Measurements from ENCODE around the gene ZBTB18.

Gene ZBTB18

GRCh38 chr1:244052016-244052727 is 1.1 kb downstream of the ZBTB18 start:
- Histone ChIP-seq H3K27ac (ENCODE audit: low read depth, low read length) (no peak overlapping the region), H3K4me1 (ENCODE audit: control insufficient read depth, insufficient read depth, low read length, unreplicated experiment) (peaks cover 11% of the 10 kb centered on the region), H3K36me3 (ENCODE audit: insufficient read depth, low read length) (no peaks in the 10 kb centered on the region), H2AFZ (ENCODE audit: low read length, unreplicated experiment) (no peak overlapping the region), H3K79me2 (ENCODE audit: control insufficient read depth, insufficient read depth, low read length, unreplicated experiment) (peaks cover 25% of the 10 kb centered on the region), H3K4me3 (ENCODE audit: low read depth, low read length) (no peak overlapping the region), H3K27me3 (ENCODE audit: insufficient read depth, low read length) (no peaks in the 10 kb centered on the region)

- Histone ChIP-seq H3K27me3 (ENCODE audit: insufficient read depth, low read length) (no peaks in the 10 kb centered on the region), H3K4me1 (ENCODE audit: control insufficient read depth, insufficient read depth, low read length, unreplicated experiment) (peaks cover 11% of the 10 kb centered on the region), H3K79me2 (ENCODE audit: control insufficient read depth, insufficient read depth, low read length, unreplicated experiment) (peaks cover 25% of the 10 kb centered on the region), H2AFZ (ENCODE audit: low read length, unreplicated experiment) (no peak overlapping the region), H3K4me3 (ENCODE audit: low read depth, low read length) (no peak overlapping the region), H3K27ac (ENCODE audit: low read depth, low read length) (no peak overlapping the region), H3K36me3 (ENCODE audit: insufficient read depth, low read length) (no peaks in the 10 kb centered on the region)
These were observed 1.7 kb downstream of the ZBTB18 start for GRCh38 chr1:244052728-244053312.

GRCh38 chr1:244053831-244054230 is 2.7 kb downstream of the ZBTB18 start:
- Histone ChIP-seq H3K27ac (ENCODE audit: low read depth, low read length) (no peak overlapping the region), H2AFZ (ENCODE audit: low read length, unreplicated experiment) (no peak overlapping the region), H3K4me3 (ENCODE audit: low read depth, low read length) (no peak overlapping the region), H3K36me3 (ENCODE audit: insufficient read depth, low read length) (no peaks in the 10 kb centered on the region), H3K79me2 (ENCODE audit: control insufficient read depth, insufficient read depth, low read length, unreplicated experiment) (peaks cover 25% of the 10 kb centered on the region), H3K4me1 (ENCODE audit: control insufficient read depth, insufficient read depth, low read length, unreplicated experiment) (peaks cover 11% of the 10 kb centered on the region), H3K27me3 (ENCODE audit: insufficient read depth, low read length) (no peaks in the 10 kb centered on the region)

GRCh38 chr1:244054247-244054923 is 3.3 kb downstream of the ZBTB18 start:
- Histone ChIP-seq H3K79me2 (ENCODE audit: control insufficient read depth, insufficient read depth, low read length, unreplicated experiment) (peaks cover 24% of the 10 kb centered on the region), H3K36me3 (ENCODE audit: insufficient read depth, low read length) (no peaks in the 10 kb centered on the region), H3K27me3 (ENCODE audit: insufficient read depth, low read length) (no peaks in the 10 kb centered on the region), H2AFZ (ENCODE audit: low read length, unreplicated experiment) (no peak overlapping the region), H3K4me3 (ENCODE audit: low read depth, low read length) (no peak overlapping the region), H3K27ac (ENCODE audit: low read depth, low read length) (no peak overlapping the region), H3K4me1 (ENCODE audit: control insufficient read depth, insufficient read depth, low read length, unreplicated experiment) (peaks cover 11% of the 10 kb centered on the region)

GRCh38 chr1:244054924-244055263 is 3.8 kb downstream of the ZBTB18 start:
- H3K27me3 ChIP-seq (ENCODE audit: insufficient read depth, low read length), result no peaks in the 10 kb centered on the region
- H2AFZ ChIP-seq (ENCODE audit: low read length, unreplicated experiment), result no peak overlapping the region
- no peak overlapping the region for H3K4me3 ChIP-seq (ENCODE audit: low read depth, low read length)
- no peaks in the 10 kb centered on the region for H3K36me3 ChIP-seq (ENCODE audit: insufficient read depth, low read length)
- no peak overlapping the region for H3K27ac ChIP-seq (ENCODE audit: low read depth, low read length)
- H3K79me2 ChIP-seq (ENCODE audit: control insufficient read depth, insufficient read depth, low read length, unreplicated experiment), result peaks cover 19% of the 10 kb centered on the region
- peaks cover 11% of the 10 kb centered on the region for H3K4me1 ChIP-seq (ENCODE audit: control insufficient read depth, insufficient read depth, low read length, unreplicated experiment)

- Histone ChIP-seq H3K27ac (ENCODE audit: low read depth, low read length) (no peak overlapping the region), H3K79me2 (ENCODE audit: control insufficient read depth, insufficient read depth, low read length, unreplicated experiment) (peaks cover 5% of the 10 kb centered on the region), H3K4me1 (ENCODE audit: control insufficient read depth, insufficient read depth, low read length, unreplicated experiment) (no peaks in the 10 kb centered on the region), H2AFZ (ENCODE audit: low read length, unreplicated experiment) (no peak overlapping the region), H3K36me3 (ENCODE audit: insufficient read depth, low read length) (no peaks in the 10 kb centered on the region), H3K4me3 (ENCODE audit: low read depth, low read length) (no peak overlapping the region), H3K27me3 (ENCODE audit: insufficient read depth, low read length) (no peaks in the 10 kb centered on the region)
These were observed 5.5 kb downstream of the ZBTB18 start for GRCh38 chr1:244056577-244056976.

- Histone ChIP-seq H3K4me3 (ENCODE audit: low read depth, low read length) (no peak overlapping the region), H3K4me1 (ENCODE audit: control insufficient read depth, insufficient read depth, low read length, unreplicated experiment) (no peaks in the 10 kb centered on the region), H2AFZ (ENCODE audit: low read length, unreplicated experiment) (no peak overlapping the region)
These were observed 6.6 kb downstream of the ZBTB18 start for GRCh38 chr1:244057474-244058385.

GRCh38 chr1:244060117-244060516 is 9.0 kb downstream of the ZBTB18 start:
- H3K36me3 ChIP-seq (ENCODE audit: insufficient read depth, low read length), result no peaks in the 10 kb centered on the region
- no peak overlapping the region for H3K4me3 ChIP-seq (ENCODE audit: low read depth, low read length)
- no peaks in the 10 kb centered on the region for H3K4me1 ChIP-seq (ENCODE audit: control insufficient read depth, insufficient read depth, low read length, unreplicated experiment)
- no peak overlapping the region for H2AFZ ChIP-seq (ENCODE audit: low read length, unreplicated experiment)
- H3K27me3 ChIP-seq (ENCODE audit: insufficient read depth, low read length), result no peaks in the 10 kb centered on the region
- H3K27ac ChIP-seq (ENCODE audit: low read depth, low read length), result no peak overlapping the region
- no peaks in the 10 kb centered on the region for H3K79me2 ChIP-seq (ENCODE audit: control insufficient read depth, insufficient read depth, low read length, unreplicated experiment)

More at GRCh38 chr1:244057474-244058385, 6.6 kb downstream of the ZBTB18 start:
- H3K79me2 ChIP-seq (ENCODE audit: control insufficient read depth, insufficient read depth, low read length, unreplicated experiment), result no peaks in the 10 kb centered on the region
- H3K27ac ChIP-seq (ENCODE audit: low read depth, low read length), result no peak overlapping the region
- H3K27me3 ChIP-seq (ENCODE audit: insufficient read depth, low read length), result no peaks in the 10 kb centered on the region
- H3K36me3 ChIP-seq (ENCODE audit: insufficient read depth, low read length), result no peaks in the 10 kb centered on the region

GRCh38 chr1:244060686-244061085 is 9.6 kb downstream of the ZBTB18 start:
- Histone ChIP-seq H3K4me3 (ENCODE audit: low read depth, low read length) (no peak overlapping the region), H2AFZ (ENCODE audit: low read length, unreplicated experiment) (no peak overlapping the region), H3K4me1 (ENCODE audit: control insufficient read depth, insufficient read depth, low read length, unreplicated experiment) (peaks cover 3% of the 10 kb centered on the region), H3K79me2 (ENCODE audit: control insufficient read depth, insufficient read depth, low read length, unreplicated experiment) (no peaks in the 10 kb centered on the region), H3K27me3 (ENCODE audit: insufficient read depth, low read length) (no peaks in the 10 kb centered on the region), H3K27ac (ENCODE audit: low read depth, low read length) (no peak overlapping the region), H3K36me3 (ENCODE audit: insufficient read depth, low read length) (no peaks in the 10 kb centered on the region)

- Histone ChIP-seq H3K4me3 (ENCODE audit: low read depth, low read length) (no peak overlapping the region), H3K27ac (ENCODE audit: low read depth, low read length) (no peak overlapping the region), H3K4me1 (ENCODE audit: control insufficient read depth, insufficient read depth, low read length, unreplicated experiment) (peaks cover 9% of the 10 kb centered on the region), H2AFZ (ENCODE audit: low read length, unreplicated experiment) (no peak overlapping the region), H3K36me3 (ENCODE audit: insufficient read depth, low read length) (no peaks in the 10 kb centered on the region), H3K79me2 (ENCODE audit: control insufficient read depth, insufficient read depth, low read length, unreplicated experiment) (no peaks in the 10 kb centered on the region), H3K27me3 (ENCODE audit: insufficient read depth, low read length) (no peaks in the 10 kb centered on the region)
These were observed 11.2 kb downstream of the ZBTB18 start for GRCh38 chr1:244062156-244062725.
